ENCODE data around the gene AATK. TPM values are rescaled to one million over a fixed set of nuclear protein-coding genes. Genes with fewer than 3 reads are reported as not detected.
A peak's percentile ranks its signal among the peaks of the same experiment; 100 is the strongest.

Gene AATK
- total RNA-seq, 1 experiment from 2014 or later, result 0.46 TPM

DNA sequence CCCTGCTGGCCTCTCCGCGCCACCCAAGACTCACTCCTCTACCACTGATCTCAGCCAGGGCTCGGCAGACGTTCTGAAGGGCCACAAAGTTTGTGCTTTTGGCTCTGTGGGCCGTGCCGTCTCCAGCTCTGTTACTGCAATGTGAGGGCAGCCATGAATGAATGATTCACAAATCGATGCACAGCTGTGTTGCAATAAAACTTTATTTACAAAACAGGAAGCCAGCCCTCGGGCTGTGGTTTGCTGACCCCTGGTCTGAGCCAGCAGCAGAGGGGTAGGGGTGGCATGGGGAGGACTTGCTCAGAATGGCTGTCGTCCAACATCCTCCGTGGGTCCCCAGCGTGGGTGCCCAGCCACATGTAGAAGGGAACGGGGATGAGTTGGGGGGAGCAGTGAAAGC is 63.7 kb downstream of the AATK start:
- H3K27ac ChIP-seq, result no peak overlapping the region
- no TSS peak for BruUV-seq (replicated peaks)
- no peaks in the 10 kb centered on the region for H3K79me2 ChIP-seq (ENCODE audit: low read depth)
- ChIA-PET POLR2A (ENCODE audit: unreplicated experiment) (no interaction called here), CTCF (interaction anchor here (1.2 kb wide), 1 partner anchor 66 kb away, joined by 4 read pairs; no protein-coding TSS in a partner anchor)
- TF ChIP-seq, protein P1, sequence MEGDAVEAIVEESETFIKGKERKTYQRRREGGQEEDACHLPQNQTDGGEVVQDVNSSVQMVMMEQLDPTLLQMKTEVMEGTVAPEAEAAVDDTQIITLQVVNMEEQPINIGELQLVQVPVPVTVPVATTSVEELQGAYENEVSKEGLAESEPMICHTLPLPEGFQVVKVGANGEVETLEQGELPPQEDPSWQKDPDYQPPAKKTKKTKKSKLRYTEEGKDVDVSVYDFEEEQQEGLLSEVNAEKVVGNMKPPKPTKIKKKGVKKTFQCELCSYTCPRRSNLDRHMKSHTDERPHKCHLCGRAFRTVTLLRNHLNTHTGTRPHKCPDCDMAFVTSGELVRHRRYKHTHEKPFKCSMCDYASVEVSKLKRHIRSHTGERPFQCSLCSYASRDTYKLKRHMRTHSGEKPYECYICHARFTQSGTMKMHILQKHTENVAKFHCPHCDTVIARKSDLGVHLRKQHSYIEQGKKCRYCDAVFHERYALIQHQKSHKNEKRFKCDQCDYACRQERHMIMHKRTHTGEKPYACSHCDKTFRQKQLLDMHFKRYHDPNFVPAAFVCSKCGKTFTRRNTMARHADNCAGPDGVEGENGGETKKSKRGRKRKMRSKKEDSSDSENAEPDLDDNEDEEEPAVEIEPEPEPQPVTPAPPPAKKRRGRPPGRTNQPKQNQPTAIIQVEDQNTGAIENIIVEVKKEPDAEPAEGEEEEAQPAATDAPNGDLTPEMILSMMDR (conservative IDR thresholded peaks at IDR 0.05), result no peak
- no peak for TF ChIP-seq EZH2 (IDR thresholded peaks at IDR 0.05; ENCODE audit: low read depth)
- no peaks in the 10 kb centered on the region for H3K27me3 ChIP-seq (ENCODE audit: insufficient read depth, low read depth)
- H3K4me3 ChIP-seq, result no peak overlapping the region
- H3K4me1 ChIP-seq (replicated peaks; ENCODE audit: insufficient read depth), result peaks cover 14% of the 10 kb centered on the region
- no peak overlapping the region for H2AFZ ChIP-seq
- intact Hi-C loops (cut with micrococcal nuclease; ENCODE audit: unreplicated experiment), result no loop called here
- DNase-seq, result no peak
- no peak overlapping the region for H3K4me2 ChIP-seq
- H3K9me2 ChIP-seq (ENCODE audit: insufficient read depth), result no peaks in the 10 kb centered on the region
- H4K20me1 ChIP-seq (ENCODE audit: insufficient read depth), result no peaks in the 10 kb centered on the region
- peaks cover 11% of the 10 kb centered on the region; the same call in 1 of the 2 replicates for H3F3A ChIP-seq (ENCODE audit: insufficient read depth, low read depth)
- no peaks in the 10 kb centered on the region for H3K36me3 ChIP-seq (ENCODE audit: low read depth)
- H3K9me3 ChIP-seq (ENCODE audit: insufficient read depth, low read depth), result no peaks in the 10 kb centered on the region

DNA sequence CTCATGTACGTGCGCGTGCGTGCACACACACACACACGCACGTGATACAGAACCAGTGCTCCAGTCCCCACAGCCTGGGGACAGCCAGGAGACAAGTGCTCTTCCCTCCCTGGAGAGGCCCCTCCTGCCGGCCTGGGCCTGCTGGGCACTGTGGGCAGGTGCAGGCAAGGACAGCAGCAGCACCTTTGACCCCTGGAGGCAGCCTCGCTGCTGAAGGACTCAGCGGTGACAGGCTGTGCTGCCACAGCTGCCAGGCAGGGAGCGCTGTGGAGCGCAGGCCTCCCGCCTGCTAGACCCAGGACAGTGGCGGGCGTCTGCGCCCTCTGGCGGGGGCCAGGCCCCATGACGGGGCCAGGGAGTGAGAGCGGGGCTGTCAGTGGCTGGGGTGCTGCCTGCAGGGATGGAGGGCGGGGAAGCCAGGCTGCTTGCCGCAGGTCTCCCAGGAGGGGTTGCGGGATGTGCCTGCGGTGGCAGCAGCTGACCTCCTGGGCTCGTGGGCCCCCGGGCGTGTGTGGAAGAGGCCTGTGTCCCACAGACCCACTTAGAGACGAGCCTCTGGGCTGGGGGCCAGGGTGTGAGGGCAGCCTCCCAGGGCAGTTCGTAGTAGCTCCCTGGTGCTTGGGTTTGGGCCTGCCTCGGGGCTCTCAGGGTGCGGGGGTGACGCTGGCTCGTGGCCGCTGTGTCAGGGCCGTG is 64.3 kb downstream of the AATK start:
- no peaks in the 10 kb centered on the region for H3K79me2 ChIP-seq (ENCODE audit: low read depth)
- TF ChIP-seq, protein P1 (conservative IDR thresholded peaks at IDR 0.05), result peak; percentile 94
- no peak for TF ChIP-seq EZH2 (IDR thresholded peaks at IDR 0.05; ENCODE audit: low read depth)
- H3K4me2 ChIP-seq, result no peak overlapping the region
- H4K20me1 ChIP-seq (ENCODE audit: insufficient read depth), result no peaks in the 10 kb centered on the region
- DNase-seq, result peak; percentile 56 to 87
- H3K4me1 ChIP-seq (replicated peaks; ENCODE audit: insufficient read depth), result peaks cover 20% of the 10 kb centered on the region
- no TSS peak for BruUV-seq (replicated peaks)
- CTCF ChIA-PET, result interaction anchor here (1.2 kb wide), 1 partner anchor 65 kb away, joined by 4 read pairs; no protein-coding TSS in a partner anchor
- no peaks in the 10 kb centered on the region for H3K27me3 ChIP-seq (ENCODE audit: insufficient read depth, low read depth)
- H3F3A ChIP-seq (ENCODE audit: insufficient read depth, low read depth), result peaks cover 11% of the 10 kb centered on the region; the same call in 1 of the 2 replicates
- no peak overlapping the region for H2AFZ ChIP-seq
- H3K4me3 ChIP-seq, result no peak overlapping the region
- H3K9me3 ChIP-seq (ENCODE audit: insufficient read depth, low read depth), result no peaks in the 10 kb centered on the region
- POLR2A ChIA-PET (ENCODE audit: unreplicated experiment), result no interaction called here
- intact Hi-C loops (cut with micrococcal nuclease; ENCODE audit: unreplicated experiment), result loop anchor here (1.0 kb wide), 1 partner anchor 112 kb away; no protein-coding TSS in a partner anchor
- H3K9me2 ChIP-seq (ENCODE audit: insufficient read depth), result no peaks in the 10 kb centered on the region
- H3K36me3 ChIP-seq (ENCODE audit: low read depth), result no peaks in the 10 kb centered on the region
- no peak overlapping the region for H3K27ac ChIP-seq

DNA sequence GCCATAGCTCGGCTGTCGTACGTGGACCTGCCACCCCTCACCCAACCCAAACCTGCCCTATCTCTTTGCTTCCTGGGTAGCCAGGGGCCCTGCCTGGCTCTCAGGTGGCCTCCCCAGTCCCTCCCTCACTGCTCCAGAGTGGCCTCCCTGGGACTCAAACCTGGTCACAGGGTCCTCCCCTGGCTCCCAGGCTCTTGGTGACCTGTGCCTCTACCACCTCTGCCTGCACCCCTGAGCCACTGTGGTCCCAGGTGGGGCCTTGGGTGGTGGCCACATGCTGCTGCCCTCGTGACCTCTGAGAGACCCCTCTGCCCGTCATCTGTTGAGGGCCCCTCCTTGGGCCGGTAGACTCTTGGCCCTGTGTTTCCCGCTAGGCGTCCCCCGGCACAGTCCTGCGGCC is 65.4 kb downstream of the AATK start:
- Histone ChIP-seq H3K79me2 (ENCODE audit: low read depth) (no peaks in the 10 kb centered on the region), H3K4me2 (no peak overlapping the region), H2AFZ (no peak overlapping the region), H3K4me1 (replicated peaks; ENCODE audit: insufficient read depth) (peaks cover 31% of the 10 kb centered on the region), H3K36me3 (ENCODE audit: low read depth) (no peaks in the 10 kb centered on the region), H4K20me1 (ENCODE audit: insufficient read depth) (no peaks in the 10 kb centered on the region), H3K4me3 (no peak overlapping the region), H3K9me3 (ENCODE audit: insufficient read depth, low read depth) (no peaks in the 10 kb centered on the region), H3K9me2 (ENCODE audit: insufficient read depth) (no peaks in the 10 kb centered on the region), H3F3A (ENCODE audit: insufficient read depth, low read depth) (peaks cover 13% of the 10 kb centered on the region; the same call in 1 of the 2 replicates), H3K27ac (no peak overlapping the region), H3K27me3 (ENCODE audit: insufficient read depth, low read depth) (no peaks in the 10 kb centered on the region)
- no TSS peak for BruUV-seq (replicated peaks)
- CTCF ChIA-PET, result no interaction called here
- DNase-seq, result no peak
- TF ChIP-seq EZH2 (IDR thresholded peaks at IDR 0.05; ENCODE audit: low read depth), result no peak
- TF ChIP-seq, protein P1 (conservative IDR thresholded peaks at IDR 0.05), result no peak
- intact Hi-C loops (cut with micrococcal nuclease; ENCODE audit: unreplicated experiment), result loop anchor here (1.0 kb wide), 1 partner anchor 111 kb away; no protein-coding TSS in a partner anchor
- POLR2A ChIA-PET (ENCODE audit: unreplicated experiment), result interaction anchor here (0.6 kb wide), 1 partner anchor 63 kb away, joined by 3 read pairs; no protein-coding TSS in a partner anchor
